Measurements from ENCODE around the gene RERE. TPM values are rescaled to one million over a fixed set of nuclear protein-coding genes. Genes with fewer than 3 reads are reported as not detected.

RERE gene
- total RNA-seq, 1 experiment from 2014 or later: 40.6 TPM

DNA sequence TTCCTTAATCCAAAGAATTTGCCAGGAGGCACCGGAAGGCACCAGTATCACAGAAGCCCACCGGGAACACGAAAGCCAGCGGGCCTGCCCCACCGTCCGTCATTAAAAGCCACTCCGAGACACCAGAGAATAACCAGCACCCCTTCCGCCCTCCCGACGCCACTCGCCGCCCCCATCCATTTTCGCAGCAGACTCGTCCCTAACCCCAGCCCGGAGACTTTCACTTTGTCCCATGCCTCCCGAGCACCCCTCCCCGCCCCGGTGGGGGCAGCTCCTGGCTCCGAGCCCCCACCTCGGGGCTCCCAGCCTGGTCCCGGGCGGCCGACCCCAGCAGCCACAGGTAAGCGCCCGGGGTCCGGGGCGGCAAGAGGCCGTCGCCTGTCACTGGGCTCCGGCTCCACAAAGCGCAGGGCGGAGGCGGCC, 394.2 kb downstream of the RERE start:
- peaks cover 17 to 25% of the 10 kb centered on the region in 2 experiments for H3K4me1 ChIP-seq (ENCODE audit: control insufficient read depth in 1 of 2, insufficient read depth in 2 of 2, low read length in 2 of 2)
- RAD21 ChIA-PET (ENCODE audit: low non-redundant PET in 1 of 2, low total read pairs in 2 of 2, uncharacterized antibody in 2 of 2, unreplicated experiment in 2 of 2): no interaction called here
- BruUV-seq (replicated peaks): no TSS peak
- H3K4me3 ChIP-seq (replicated peaks in 1 of 2; ENCODE audit: low read depth in 1 of 2, low read length in 2 of 2): peak overlapping the region; percentile 66 to 76
- H3K9me2 ChIP-seq (ENCODE audit: insufficient read depth): no peaks in the 10 kb centered on the region
- ATAC-seq (peak; percentile 30), DNase-seq (ENCODE audit: low read depth, low spot score) (no peak)
- peak overlapping the region; percentile 70 for H3K9ac ChIP-seq (ENCODE audit: low read length)
- H3K79me2 ChIP-seq (ENCODE audit: insufficient read depth, low read length): peaks cover 9% of the 10 kb centered on the region; the same call in 1 of the 2 replicates
- H3K27ac ChIP-seq (ENCODE audit: low read depth, low read length): peak overlapping the region; percentile 76
- H2AFZ ChIP-seq (ENCODE audit: low read depth, low read length, poor library complexity, severe bottlenecking): no peak overlapping the region
- H3K36me3 ChIP-seq (ENCODE audit: control insufficient read depth in 1 of 2, insufficient read depth in 2 of 2, low read length in 2 of 2): 0 out of 4 replicates have a peak, but pooled peaks cover 0 to 2% of the 10 kb centered on the region in 2 experiments
- no peak for TF ChIP-seq SP1 (IDR thresholded peaks at IDR 0.05; ENCODE audit: low read depth)
- no peak for TF ChIP-seq ZNF274 (IDR thresholded peaks at IDR 0.05; ENCODE audit: low read depth, low read length)
- no peak for TF ChIP-seq ELF1 (IDR thresholded peaks at IDR 0.05; ENCODE audit: borderline replicate concordance, low read depth)
- no peak for TF ChIP-seq POLR2A (IDR thresholded peaks at IDR 0.05; ENCODE audit: borderline replicate concordance, extremely low read depth, insufficient read depth, insufficient read length)
- TF ChIP-seq YY1 (IDR thresholded peaks at IDR 0.05; ENCODE audit: extremely low read depth, insufficient replicate concordance, low read depth, low read length): no peak
- no peak for TF ChIP-seq CEBPB (IDR thresholded peaks at IDR 0.05; ENCODE audit: low read depth)
- TF ChIP-seq SRF (IDR thresholded peaks at IDR 0.05; ENCODE audit: low read depth): no peak
- no peak for TF ChIP-seq EZH2phosphoT487 (IDR thresholded peaks at IDR 0.05; ENCODE audit: borderline replicate concordance)
- TF ChIP-seq RAD21 (IDR thresholded peaks at IDR 0.05; ENCODE audit: low read depth): no peak
- TF ChIP-seq, protein P1, sequence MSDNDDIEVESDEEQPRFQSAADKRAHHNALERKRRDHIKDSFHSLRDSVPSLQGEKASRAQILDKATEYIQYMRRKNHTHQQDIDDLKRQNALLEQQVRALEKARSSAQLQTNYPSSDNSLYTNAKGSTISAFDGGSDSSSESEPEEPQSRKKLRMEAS (IDR thresholded peaks at IDR 0.05): no peak
- no peak for TF ChIP-seq POLR2AphosphoS5 (IDR thresholded peaks at IDR 0.05; ENCODE audit: low read depth, low read length)
- TF ChIP-seq, protein P2, sequence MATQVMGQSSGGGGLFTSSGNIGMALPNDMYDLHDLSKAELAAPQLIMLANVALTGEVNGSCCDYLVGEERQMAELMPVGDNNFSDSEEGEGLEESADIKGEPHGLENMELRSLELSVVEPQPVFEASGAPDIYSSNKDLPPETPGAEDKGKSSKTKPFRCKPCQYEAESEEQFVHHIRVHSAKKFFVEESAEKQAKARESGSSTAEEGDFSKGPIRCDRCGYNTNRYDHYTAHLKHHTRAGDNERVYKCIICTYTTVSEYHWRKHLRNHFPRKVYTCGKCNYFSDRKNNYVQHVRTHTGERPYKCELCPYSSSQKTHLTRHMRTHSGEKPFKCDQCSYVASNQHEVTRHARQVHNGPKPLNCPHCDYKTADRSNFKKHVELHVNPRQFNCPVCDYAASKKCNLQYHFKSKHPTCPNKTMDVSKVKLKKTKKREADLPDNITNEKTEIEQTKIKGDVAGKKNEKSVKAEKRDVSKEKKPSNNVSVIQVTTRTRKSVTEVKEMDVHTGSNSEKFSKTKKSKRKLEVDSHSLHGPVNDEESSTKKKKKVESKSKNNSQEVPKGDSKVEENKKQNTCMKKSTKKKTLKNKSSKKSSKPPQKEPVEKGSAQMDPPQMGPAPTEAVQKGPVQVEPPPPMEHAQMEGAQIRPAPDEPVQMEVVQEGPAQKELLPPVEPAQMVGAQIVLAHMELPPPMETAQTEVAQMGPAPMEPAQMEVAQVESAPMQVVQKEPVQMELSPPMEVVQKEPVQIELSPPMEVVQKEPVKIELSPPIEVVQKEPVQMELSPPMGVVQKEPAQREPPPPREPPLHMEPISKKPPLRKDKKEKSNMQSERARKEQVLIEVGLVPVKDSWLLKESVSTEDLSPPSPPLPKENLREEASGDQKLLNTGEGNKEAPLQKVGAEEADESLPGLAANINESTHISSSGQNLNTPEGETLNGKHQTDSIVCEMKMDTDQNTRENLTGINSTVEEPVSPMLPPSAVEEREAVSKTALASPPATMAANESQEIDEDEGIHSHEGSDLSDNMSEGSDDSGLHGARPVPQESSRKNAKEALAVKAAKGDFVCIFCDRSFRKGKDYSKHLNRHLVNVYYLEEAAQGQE (IDR thresholded peaks at IDR 0.05; ENCODE audit: low read depth): no peak
- no peak for TF ChIP-seq ZFX (IDR thresholded peaks at IDR 0.05)
- no peak for TF ChIP-seq EZH2 (IDR thresholded peaks at IDR 0.05)
- no peak for TF ChIP-seq TCF7L2 (IDR thresholded peaks at IDR 0.05; ENCODE audit: borderline replicate concordance, extremely low read depth, insufficient read depth, insufficient read length)
- TF ChIP-seq JUND (IDR thresholded peaks at IDR 0.05): no peak
- TF ChIP-seq ATF3 (IDR thresholded peaks at IDR 0.05): no peak
- TF ChIP-seq EGR1 (IDR thresholded peaks at IDR 0.05; ENCODE audit: low read depth): no peak
- no peak for TF ChIP-seq CTCF (IDR thresholded peaks at IDR 0.05 in 2 of 3, conservative IDR thresholded peaks at IDR 0.05 in 1 of 3; ENCODE audit: borderline replicate concordance in 1 of 3, insufficient read depth in 1 of 3, low read depth in 2 of 3, low read length in 2 of 3)
- no peaks in the 10 kb centered on the region for H3K9me3 ChIP-seq (ENCODE audit: control insufficient read depth in 1 of 2, insufficient read depth in 1 of 2, low read depth in 1 of 2, low read length in 2 of 2)
- peak overlapping the region; percentile 81 for H3K4me2 ChIP-seq (ENCODE audit: low read length)
- intact Hi-C loops (cut with micrococcal nuclease): loop anchor here (5.0 kb wide), 1 partner anchor 279 kb away; no protein-coding TSS in a partner anchor
- no peaks in the 10 kb centered on the region for H4K20me1 ChIP-seq (ENCODE audit: insufficient read depth)
- no peaks in the 10 kb centered on the region for H3K27me3 ChIP-seq (ENCODE audit: insufficient read depth, low read length)
- POLR2A ChIA-PET: no interaction called here
- CTCF ChIA-PET: no interaction called here
